Stomach smooth muscle (tissue), 2 donors: ENCODE results near the gene FAM117A.

Source experiments
- H3K27ac ChIP-seq: one replicate; pipeline ENCODE4 v1.7.0; 2013; ENCODE audit warnings: mild to moderate bottlenecking, low read length, inconsistent platforms
- H3K27me3 ChIP-seq, 2 donors: one replicate each; pipeline ENCODE4 v1.7.0; 2013; ENCODE audit warnings: low read length in 2 of 2; ENCODE audit not compliant: insufficient read depth in 2 of 2, control insufficient read depth in 1 of 2
- H3K36me3 ChIP-seq, 2 donors: one replicate each; pipeline ENCODE4 v1.7.0; 2013; ENCODE audit warnings: low read length in 2 of 2; ENCODE audit not compliant: control insufficient read depth in 2 of 2, insufficient read depth in 2 of 2
- H3K4me1 ChIP-seq: one replicate; pipeline ENCODE4 v1.7.0; 2013; ENCODE audit warnings: low read length; ENCODE audit not compliant: control insufficient read depth, insufficient read depth
- H3K4me3 ChIP-seq, 2 donors: one replicate each; pipeline ENCODE4 v1.7.0; 2013; ENCODE audit warnings: low read length in 2 of 2
- H3K9ac ChIP-seq, 2 donors: one replicate each; pipeline ENCODE4 v1.7.0; 2013; ENCODE audit warnings: low read length in 2 of 2, mild to moderate bottlenecking in 1 of 2
- H3K9me3 ChIP-seq, 2 donors: one replicate each; pipeline ENCODE4 v1.7.0; 2013; ENCODE audit warnings: low read length in 2 of 2; ENCODE audit not compliant: control insufficient read depth in 2 of 2
- donor health status: healthy.
- donor health status: Pancreatic carcinoma.

The FAM117A gene

DNA sequence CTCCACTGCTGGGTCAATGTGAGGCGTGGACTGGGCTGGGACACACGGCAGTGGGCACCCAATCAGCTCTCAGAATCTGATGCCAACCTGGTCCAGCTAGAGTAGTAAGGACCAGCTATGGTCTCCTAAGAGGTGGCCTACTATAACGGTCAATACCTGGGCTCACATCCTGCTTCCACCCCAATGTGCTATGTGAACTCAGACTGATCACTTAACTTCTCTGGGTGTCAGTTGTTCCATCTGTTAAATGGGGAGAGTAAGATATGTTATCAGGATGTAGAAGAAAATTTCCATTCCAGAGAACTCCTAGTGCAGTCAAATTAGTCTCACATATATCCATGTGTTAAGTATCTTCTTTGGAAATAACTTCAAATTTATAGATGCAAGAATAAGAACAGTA, 14.2 kb downstream of the FAM117A start:
- no peak overlapping the region for H3K9ac ChIP-seq
- H3K36me3 ChIP-seq, result peaks cover 4 to 7% of the 10 kb centered on the region in 2 donors
- no peak overlapping the region for H3K27ac ChIP-seq
- no peaks in the 10 kb centered on the region for H3K27me3 ChIP-seq
- no peaks in the 10 kb centered on the region for H3K9me3 ChIP-seq
- H3K4me1 ChIP-seq, result peaks cover 12% of the 10 kb centered on the region
- no peak overlapping the region for H3K4me3 ChIP-seq

DNA sequence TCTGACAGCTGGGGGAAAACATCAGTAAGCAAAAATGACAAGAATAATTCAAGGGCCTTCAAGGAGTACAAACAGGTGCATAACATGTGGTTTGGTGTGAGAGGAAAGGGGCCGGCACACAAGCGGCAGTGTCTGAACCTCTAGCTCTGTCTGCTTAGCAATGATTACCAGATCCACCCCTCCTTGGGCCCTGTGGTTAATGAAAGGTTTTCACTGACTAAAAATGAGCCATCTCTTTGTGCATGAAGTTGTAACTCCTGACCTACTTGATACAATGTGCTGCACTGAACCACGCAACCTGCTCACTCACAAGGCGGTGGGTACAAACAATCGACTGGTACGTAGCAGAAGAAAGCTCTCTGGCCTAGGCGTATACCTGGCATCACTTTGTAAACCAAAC, 15.1 kb downstream of the FAM117A start:
- Histone ChIP-seq H3K4me3 (no peak overlapping the region), H3K4me1 (peaks cover 13% of the 10 kb centered on the region), H3K36me3 (peaks cover 4 to 7% of the 10 kb centered on the region in 2 donors), H3K27me3 (no peaks in the 10 kb centered on the region), H3K9ac (no peak overlapping the region), H3K27ac (no peak overlapping the region), H3K9me3 (no peaks in the 10 kb centered on the region)

DNA sequence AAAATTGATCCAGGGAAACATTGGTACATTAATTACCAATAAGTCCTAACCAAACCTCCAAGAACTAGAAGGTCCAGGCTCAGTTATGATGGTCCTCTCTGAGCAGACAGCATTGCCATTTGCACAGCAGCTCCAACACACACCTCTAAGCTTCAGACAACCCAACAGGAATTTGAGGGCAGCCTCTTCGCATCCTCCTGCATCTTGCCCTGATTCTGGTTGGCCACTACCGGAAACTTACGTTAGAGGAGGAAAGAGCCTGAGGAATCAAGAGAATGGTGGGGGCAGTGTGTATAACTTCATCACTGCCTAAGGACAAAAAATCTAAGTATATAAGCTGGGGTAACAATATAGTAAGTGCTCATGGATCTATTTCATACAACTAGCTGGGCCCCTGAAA, 15.7 kb downstream of the FAM117A start:
- Histone ChIP-seq H3K27me3 (no peaks in the 10 kb centered on the region), H3K27ac (no peak overlapping the region), H3K4me3 (no peak overlapping the region), H3K4me1 (peaks cover 15% of the 10 kb centered on the region), H3K9me3 (no peaks in the 10 kb centered on the region), H3K9ac (no peak overlapping the region), H3K36me3 (peaks cover 4 to 7% of the 10 kb centered on the region in 2 donors)

DNA sequence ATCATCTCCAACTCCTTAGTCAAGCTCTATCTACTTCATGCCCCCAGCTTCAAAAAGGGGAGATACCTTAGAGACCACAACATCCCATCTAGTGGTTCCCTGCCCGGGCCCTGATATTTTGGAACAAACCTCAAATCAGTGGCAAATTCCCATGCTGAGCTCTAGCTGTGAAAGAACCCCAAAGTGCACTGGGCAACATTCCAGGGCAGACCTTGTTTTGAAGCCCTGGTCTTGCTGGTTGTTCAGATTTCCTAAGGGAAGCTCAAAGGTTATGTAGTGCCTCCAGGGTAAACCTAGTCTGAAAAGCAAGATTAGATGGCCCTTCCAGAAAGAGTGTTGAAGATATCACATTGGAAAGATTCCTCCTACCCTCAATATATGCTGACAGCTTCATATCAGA, 16.3 kb downstream of the FAM117A start:
- Histone ChIP-seq H3K36me3 (peaks cover 4 to 7% of the 10 kb centered on the region in 2 donors), H3K4me1 (peaks cover 21% of the 10 kb centered on the region), H3K4me3 (no peak overlapping the region), H3K27ac (no peak overlapping the region), H3K9ac (no peak overlapping the region), H3K9me3 (no peaks in the 10 kb centered on the region), H3K27me3 (no peaks in the 10 kb centered on the region)

DNA sequence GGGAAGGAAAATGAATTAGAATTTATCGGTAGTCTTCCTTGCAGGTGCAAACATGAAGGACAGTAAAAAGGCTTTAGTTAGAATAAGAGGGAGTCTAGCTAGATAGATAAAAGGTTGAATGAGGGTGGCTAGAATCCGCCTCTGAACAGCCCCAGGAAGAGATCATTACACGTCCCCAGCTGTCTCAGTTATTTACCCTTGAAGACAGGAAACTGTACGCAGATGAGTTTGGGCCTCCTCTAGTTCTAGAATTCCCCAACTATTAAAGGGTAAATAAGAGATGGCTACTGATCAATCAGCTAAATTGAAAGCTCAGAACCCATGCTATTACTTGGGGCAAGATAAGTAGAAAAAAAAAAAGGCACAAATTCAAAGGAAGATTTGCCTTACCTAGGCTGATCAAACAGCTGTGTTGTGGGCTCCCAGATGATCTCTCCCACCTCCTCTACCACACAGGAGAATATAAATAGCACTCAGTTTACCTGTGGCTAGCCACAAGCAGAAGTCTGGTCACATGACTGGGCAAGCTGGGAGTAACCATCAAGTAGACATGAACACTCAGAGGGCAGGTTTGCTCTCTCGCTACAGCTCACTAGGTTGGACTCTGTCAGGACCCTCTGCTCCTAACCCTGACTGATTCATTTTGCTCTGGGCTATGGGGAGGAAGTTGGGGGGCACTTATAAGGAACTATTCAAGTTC, 17.0 kb downstream of the FAM117A start:
- no peak overlapping the region for H3K27ac ChIP-seq
- peaks cover 28% of the 10 kb centered on the region for H3K4me1 ChIP-seq
- no peaks in the 10 kb centered on the region for H3K9me3 ChIP-seq

DNA sequence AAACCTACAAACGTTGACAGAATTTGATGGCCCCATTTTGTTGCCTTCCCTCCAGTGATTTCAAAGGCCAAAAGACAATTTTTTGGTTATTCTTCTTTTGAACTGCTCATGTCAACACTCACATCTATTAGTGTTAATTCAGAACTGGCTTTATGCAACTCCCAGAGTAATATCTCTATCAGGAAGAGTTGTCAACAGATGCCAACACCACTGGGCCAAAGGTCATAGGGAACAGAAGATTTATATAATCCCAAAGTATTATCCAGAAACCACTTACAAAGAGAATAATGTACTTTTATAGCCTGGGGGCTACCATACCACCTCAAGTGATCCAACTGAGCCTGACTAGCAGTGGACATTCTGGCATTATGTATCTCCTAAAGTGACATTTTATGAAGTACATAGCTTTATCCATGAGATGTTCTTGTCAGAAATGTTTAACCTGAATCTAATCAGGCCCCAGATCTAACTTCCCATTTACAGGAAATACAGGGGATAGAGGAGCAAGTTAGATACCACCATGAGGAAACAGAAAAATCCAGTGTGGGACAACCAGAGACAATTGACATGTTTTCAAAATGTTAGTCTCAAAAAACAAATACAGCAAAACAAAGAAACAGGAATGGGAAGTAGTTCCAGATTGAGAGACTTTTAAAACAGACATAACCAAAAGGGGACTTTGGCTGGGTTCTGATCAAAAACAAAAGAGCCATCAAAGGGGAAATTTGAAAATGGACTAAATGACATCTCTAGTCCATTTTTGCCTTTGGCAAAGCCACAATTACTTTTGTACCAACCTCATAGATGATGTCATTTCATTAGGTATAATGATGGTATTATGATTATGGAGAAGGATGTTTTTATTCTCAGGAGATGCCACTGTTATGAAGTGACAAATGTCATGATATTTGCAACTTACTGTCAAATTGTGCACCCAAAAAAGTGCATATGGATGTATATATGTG, 18.5 kb downstream of the FAM117A start:
- peaks cover 4 to 7% of the 10 kb centered on the region in 2 donors for H3K36me3 ChIP-seq
- H3K27me3 ChIP-seq, result no peaks in the 10 kb centered on the region
- peaks cover 40% of the 10 kb centered on the region for H3K4me1 ChIP-seq
- no peak overlapping the region for H3K27ac ChIP-seq
- H3K9ac ChIP-seq, result no peak overlapping the region
- H3K9me3 ChIP-seq, result no peaks in the 10 kb centered on the region
- H3K4me3 ChIP-seq, result no peak overlapping the region

More for the DNA sequence above, 17.0 kb downstream of the FAM117A start:
- Histone ChIP-seq H3K36me3 (peaks cover 4 to 7% of the 10 kb centered on the region in 2 donors), H3K27me3 (no peaks in the 10 kb centered on the region), H3K9ac (peak overlapping the region in 1 of 2 donors; percentile 22), H3K4me3 (no peak overlapping the region)

DNA sequence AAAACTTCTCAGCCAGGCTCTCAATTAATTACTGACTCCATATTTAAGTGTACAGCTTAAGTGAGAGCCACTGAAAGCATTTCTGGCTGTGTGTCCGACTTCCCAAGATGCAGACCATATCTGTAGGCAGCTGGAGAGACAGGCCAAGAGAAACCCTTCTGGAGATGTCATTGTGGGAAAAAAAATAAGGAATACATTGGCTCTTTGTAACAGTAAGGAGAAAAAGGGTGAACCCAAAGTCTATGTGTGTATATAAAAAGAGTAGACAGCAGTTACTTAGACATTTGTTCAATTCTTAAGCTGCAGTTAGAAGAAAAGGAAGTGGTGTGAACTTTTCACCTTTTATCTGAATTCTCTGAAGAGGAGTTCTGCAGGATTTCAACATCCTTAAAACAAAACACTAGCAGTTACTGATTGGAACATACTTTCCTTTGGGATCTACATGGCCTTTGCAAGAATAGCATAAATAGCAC, 21.7 kb downstream of the FAM117A start:
- H3K9ac ChIP-seq, result no peak overlapping the region
- H3K4me1 ChIP-seq, result peaks cover 65% of the 10 kb centered on the region
- H3K27me3 ChIP-seq, result no peaks in the 10 kb centered on the region
- no peak overlapping the region for H3K4me3 ChIP-seq
- H3K9me3 ChIP-seq, result no peaks in the 10 kb centered on the region
- H3K27ac ChIP-seq, result peak overlapping the region; percentile 99
- no peaks in the 10 kb centered on the region for H3K36me3 ChIP-seq

DNA sequence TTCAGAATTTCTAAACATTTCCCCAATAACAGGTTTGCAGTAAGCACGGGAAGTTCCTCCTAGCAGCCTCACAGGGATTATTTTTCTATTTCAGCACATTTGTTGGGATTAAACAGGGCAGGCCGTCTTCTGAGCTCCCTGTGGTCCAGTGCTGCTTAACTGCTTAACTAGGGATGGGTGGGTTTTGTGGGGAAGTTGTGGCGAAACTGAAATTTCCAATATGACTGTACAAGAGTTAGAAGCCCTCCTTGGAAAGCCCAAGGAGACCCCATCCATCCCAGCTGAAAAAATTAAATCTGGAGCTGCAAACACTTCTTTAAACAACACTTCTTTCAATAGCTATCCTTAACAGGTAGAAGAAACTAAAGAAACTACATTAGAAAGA, 22.2 kb downstream of the FAM117A start:
- Histone ChIP-seq H3K27me3 (no peaks in the 10 kb centered on the region), H3K27ac (peak overlapping the region; percentile 99), H3K9ac (peak overlapping the region; percentile 49 to 58), H3K9me3 (no peaks in the 10 kb centered on the region), H3K4me3 (peak overlapping the region; percentile 50 to 55), H3K4me1 (peaks cover 69% of the 10 kb centered on the region), H3K36me3 (no peaks in the 10 kb centered on the region)

DNA sequence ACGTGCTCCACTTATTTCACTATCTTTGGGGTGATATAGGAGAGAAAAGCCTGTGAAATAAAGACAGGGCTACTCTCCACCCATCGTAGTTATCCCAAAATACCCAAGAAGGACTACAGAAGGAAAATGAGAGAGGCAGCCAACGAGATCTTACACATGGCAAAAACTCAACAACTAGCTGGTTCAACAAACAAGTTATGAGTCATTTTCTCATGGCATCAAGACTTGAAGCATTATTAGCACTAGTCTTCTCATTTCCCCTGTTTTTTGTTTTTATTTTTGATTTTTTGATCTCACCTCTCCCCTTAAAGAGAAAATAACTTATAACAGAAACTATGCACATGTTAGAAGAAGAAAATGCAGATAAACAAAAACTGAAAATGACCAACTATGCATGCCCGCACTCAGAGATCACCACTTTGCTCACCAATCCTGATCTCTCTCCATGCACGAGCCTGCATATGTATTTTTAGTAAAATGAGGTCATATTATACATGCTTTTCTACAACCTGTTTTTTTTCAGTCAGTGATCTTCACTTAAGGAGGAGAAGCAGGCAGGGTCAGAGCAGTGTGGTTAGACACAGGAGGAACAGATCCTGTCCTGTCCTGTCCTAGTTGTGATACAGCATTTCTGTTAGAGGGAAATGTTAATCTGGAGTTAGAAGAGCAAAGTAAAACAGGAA, 22.8 kb downstream of the FAM117A start:
- Histone ChIP-seq H3K4me1 (peaks cover 72% of the 10 kb centered on the region), H3K27me3 (no peaks in the 10 kb centered on the region), H3K9me3 (no peaks in the 10 kb centered on the region), H3K9ac (peak overlapping the region; percentile 54 to 71), H3K36me3 (no peaks in the 10 kb centered on the region), H3K4me3 (peak overlapping the region; percentile 52 to 55), H3K27ac (peak overlapping the region; percentile 99)

DNA sequence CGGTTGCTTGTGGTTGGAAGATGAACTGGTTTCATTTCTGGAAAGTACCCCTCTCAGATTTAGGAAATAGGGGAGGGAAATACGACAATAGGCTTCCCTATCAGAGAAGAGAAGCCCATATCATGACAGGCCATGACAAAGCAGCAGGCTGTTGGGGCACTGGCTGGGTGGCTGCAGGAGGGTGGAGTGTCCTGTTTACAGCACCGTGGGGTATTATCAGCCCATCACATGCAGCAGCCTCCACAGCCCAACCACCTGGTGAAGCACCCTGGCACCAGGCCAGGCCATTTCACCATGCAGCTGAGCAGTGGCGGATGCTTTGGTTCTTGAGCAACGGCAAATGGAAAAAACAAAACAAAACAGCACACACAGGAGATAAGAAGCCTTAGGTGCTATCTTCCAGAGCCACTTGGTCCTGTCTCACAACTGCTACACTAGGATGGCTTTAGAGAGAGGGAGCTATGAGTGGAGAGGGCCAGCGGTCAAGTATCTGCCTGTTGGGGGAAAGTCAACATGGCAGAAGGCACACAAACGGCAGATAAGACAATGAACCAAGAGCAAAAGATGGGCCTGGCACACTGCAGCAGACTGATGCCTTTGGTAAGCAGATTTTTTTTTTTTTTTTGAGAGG, 24.2 kb downstream of the FAM117A start:
- peaks cover 72% of the 10 kb centered on the region for H3K4me1 ChIP-seq
- peak overlapping the region in 1 of 2 donors; percentile 44 for H3K4me3 ChIP-seq
- no peaks in the 10 kb centered on the region for H3K27me3 ChIP-seq
- no peak overlapping the region for H3K9ac ChIP-seq
- no peaks in the 10 kb centered on the region for H3K9me3 ChIP-seq
- H3K36me3 ChIP-seq, result no peaks in the 10 kb centered on the region
- peak overlapping the region; percentile 99 for H3K27ac ChIP-seq
